Measurements from ENCODE around the gene ASTL. TPM values are rescaled to one million over a fixed set of nuclear protein-coding genes. Genes with fewer than 3 reads are reported as not detected.
"Not testable (repeated sequence)": the region's sequence is repeated elsewhere in the genome, so short reads cannot be mapped to it uniquely, and the experiment has no call there.

The ASTL gene
- total and polyA plus RNA-seq, 4 donors: 0.57 to 0.62 TPM; not detected in 2

GRCh38 chr2:96090196-96090926 is 47.9 kb downstream of the ASTL start:
- intact Hi-C loops (cut with DNase I): no loop called here
- Histone ChIP-seq H3K9me3 (ENCODE audit: control insufficient read depth, low read length) (no peaks in the 10 kb centered on the region), H3K4me3 (ENCODE audit: low read length in 2 of 2) (no peak overlapping the region), H3K27ac (ENCODE audit: low read depth in 1 of 2, low read length in 2 of 2) (no peak overlapping the region), H3K27me3 (ENCODE audit: control insufficient read depth in 1 of 2, insufficient read depth in 2 of 2, low read length in 1 of 2) (no peaks in the 10 kb centered on the region), H3K4me1 (ENCODE audit: control insufficient read depth in 1 of 2, insufficient read depth in 2 of 2, low read length in 2 of 2) (no peaks in the 10 kb centered on the region), H3K36me3 (ENCODE audit: control insufficient read depth in 1 of 2, insufficient read depth in 2 of 2, low read length in 1 of 2) (no peaks in the 10 kb centered on the region)
- WGBS, 2 donors: 90 to 91% methylated on average over 12 of the region's 12 CpGs
- ATAC-seq (ENCODE audit: low FRiP score): no peak
- DNase-seq: peak in 1 of 2 donors; percentile 62

GRCh38 chr2:96089356-96090195 is 48.7 kb downstream of the ASTL start:
- Histone ChIP-seq H3K4me1 (ENCODE audit: control insufficient read depth in 1 of 2, insufficient read depth in 2 of 2, low read length in 2 of 2) (no peaks in the 10 kb centered on the region), H3K27me3 (ENCODE audit: control insufficient read depth in 1 of 2, insufficient read depth in 2 of 2, low read length in 1 of 2) (no peaks in the 10 kb centered on the region), H3K27ac (ENCODE audit: low read depth in 1 of 2, low read length in 2 of 2) (no peak overlapping the region), H3K4me3 (ENCODE audit: low read length in 2 of 2) (no peak overlapping the region), H3K9me3 (ENCODE audit: control insufficient read depth, low read length) (no peaks in the 10 kb centered on the region), H3K36me3 (ENCODE audit: control insufficient read depth in 1 of 2, insufficient read depth in 2 of 2, low read length in 1 of 2) (no peaks in the 10 kb centered on the region)
- intact Hi-C loops (cut with DNase I): no loop called here
- WGBS, 2 donors: 79 to 84% methylated on average over 20 to 22 of the region's 22 CpGs
- no peak for ATAC-seq (ENCODE audit: low FRiP score)
- peak; percentile 44 to 71 for DNase-seq

GRCh38 chr2:96088340-96089335 is 49.7 kb downstream of the ASTL start:
- peak; percentile 17 to 65 for DNase-seq
- no peak overlapping the region for H3K27ac ChIP-seq (ENCODE audit: low read depth in 1 of 2, low read length in 2 of 2)
- no peaks in the 10 kb centered on the region for H3K27me3 ChIP-seq (ENCODE audit: control insufficient read depth in 1 of 2, insufficient read depth in 2 of 2, low read length in 1 of 2)
- H3K9me3 ChIP-seq (ENCODE audit: control insufficient read depth, low read length): no peaks in the 10 kb centered on the region
- no peak for ATAC-seq (ENCODE audit: low FRiP score)
- H3K4me3 ChIP-seq (ENCODE audit: low read length in 2 of 2): no peak overlapping the region
- no peaks in the 10 kb centered on the region for H3K36me3 ChIP-seq (ENCODE audit: control insufficient read depth in 1 of 2, insufficient read depth in 2 of 2, low read length in 1 of 2)
- intact Hi-C loops (cut with DNase I): no loop called here
- WGBS, 2 donors: 86% methylated on average over 19 of the region's 19 CpGs
- H3K4me1 ChIP-seq (ENCODE audit: control insufficient read depth in 1 of 2, insufficient read depth in 2 of 2, low read length in 2 of 2): no peaks in the 10 kb centered on the region

- intact Hi-C loops (cut with DNase I): no loop called here
- no peak overlapping the region for H3K4me3 ChIP-seq (ENCODE audit: low read length in 2 of 2)
- 73 to 78% methylated on average over 2 of the region's 2 CpGs for WGBS, 2 donors
- H3K27me3 ChIP-seq (ENCODE audit: control insufficient read depth in 1 of 2, insufficient read depth in 2 of 2, low read length in 1 of 2): no peaks in the 10 kb centered on the region
- H3K27ac ChIP-seq (ENCODE audit: low read depth in 1 of 2, low read length in 2 of 2): no peak overlapping the region
- no peaks in the 10 kb centered on the region for H3K36me3 ChIP-seq (ENCODE audit: control insufficient read depth in 1 of 2, insufficient read depth in 2 of 2, low read length in 1 of 2)
- ATAC-seq (ENCODE audit: low FRiP score) (no peak), DNase-seq (no peak)
- no peaks in the 10 kb centered on the region for H3K9me3 ChIP-seq (ENCODE audit: control insufficient read depth, low read length)
- H3K4me1 ChIP-seq (ENCODE audit: control insufficient read depth in 1 of 2, insufficient read depth in 2 of 2, low read length in 2 of 2): no peaks in the 10 kb centered on the region
Observed at GRCh38 chr2:96087130-96087529, 51.2 kb downstream of the ASTL start.

- Histone ChIP-seq H3K27ac (ENCODE audit: low read depth in 1 of 2, low read length in 2 of 2) (peak overlapping the region in 1 of 2 donors; percentile 34), H3K4me3 (ENCODE audit: low read length in 2 of 2) (no peak overlapping the region), H3K9me3 (ENCODE audit: control insufficient read depth, low read length) (no peaks in the 10 kb centered on the region), H3K36me3 (ENCODE audit: control insufficient read depth in 1 of 2, insufficient read depth in 2 of 2, low read length in 1 of 2) (no peaks in the 10 kb centered on the region), H3K27me3 (ENCODE audit: control insufficient read depth in 1 of 2, insufficient read depth in 2 of 2, low read length in 1 of 2) (no peaks in the 10 kb centered on the region), H3K4me1 (ENCODE audit: control insufficient read depth in 1 of 2, insufficient read depth in 2 of 2, low read length in 2 of 2) (no peaks in the 10 kb centered on the region)
- ATAC-seq (ENCODE audit: low FRiP score) (no peak), DNase-seq (peak; percentile 35 to 56)
- intact Hi-C loops (cut with DNase I): no loop called here
- WGBS, 2 donors: 96% methylated on average over 12 of the region's 12 CpGs
Observed at GRCh38 chr2:96085541-96086355, 52.6 kb downstream of the ASTL start.

- not testable (repeated sequence) for H3K4me1 ChIP-seq (ENCODE audit: control insufficient read depth in 1 of 2, insufficient read depth in 2 of 2, low read length in 2 of 2)
Observed at GRCh38 chr2:96084858-96085518, 53.3 kb downstream of the ASTL start.

GRCh38 chr2:96083989-96084857 is 54.1 kb downstream of the ASTL start:
- Histone ChIP-seq H3K27me3 (ENCODE audit: control insufficient read depth in 1 of 2, insufficient read depth in 2 of 2, low read length in 1 of 2) (no peaks in the 10 kb centered on the region), H3K4me3 (ENCODE audit: low read length in 2 of 2) (no peak overlapping the region), H3K9me3 (ENCODE audit: control insufficient read depth, low read length) (no peaks in the 10 kb centered on the region), H3K4me1 (ENCODE audit: control insufficient read depth in 1 of 2, insufficient read depth in 2 of 2, low read length in 2 of 2) (no peaks in the 10 kb centered on the region), H3K36me3 (ENCODE audit: control insufficient read depth in 1 of 2, insufficient read depth in 2 of 2, low read length in 1 of 2) (no peaks in the 10 kb centered on the region), H3K27ac (ENCODE audit: low read depth in 1 of 2, low read length in 2 of 2) (peak overlapping the region in 1 of 2 donors; percentile 18)
- WGBS, 2 donors: 91 to 93% methylated on average over 22 of the region's 22 CpGs
- ATAC-seq (ENCODE audit: low FRiP score) (no peak), DNase-seq (peak; percentile 45 to 67)
- intact Hi-C loops (cut with DNase I): no loop called here

More at GRCh38 chr2:96084858-96085518, 53.3 kb downstream of the ASTL start:
- ATAC-seq (ENCODE audit: low FRiP score); intact Hi-C loops (cut with DNase I); H3K4me3 ChIP-seq (ENCODE audit: low read length in 2 of 2); H3K9me3 ChIP-seq (ENCODE audit: control insufficient read depth, low read length); H3K36me3 ChIP-seq (ENCODE audit: control insufficient read depth in 1 of 2, insufficient read depth in 2 of 2, low read length in 1 of 2); H3K27me3 ChIP-seq (ENCODE audit: control insufficient read depth in 1 of 2, insufficient read depth in 2 of 2, low read length in 1 of 2): not testable (repeated sequence)
- peak overlapping the region in 1 of 2 donors; percentile 34 for H3K27ac ChIP-seq (ENCODE audit: low read depth in 1 of 2, low read length in 2 of 2)
- WGBS, 2 donors: 40 to 44% methylated on average over 7 of the region's 7 CpGs
- DNase-seq: peak; percentile 23 to 55

Data from aorta (tissue), 5 donors.